NCI-H82 treated with DMSO at 0.1 percent for 48 hours (cell line): ENCODE measurements around the gene GMDS.
A peak's percentile ranks its signal among the peaks of the same experiment; 100 is the strongest.

Source experiments
- DNase-seq: peaks from one replicate; lab custom pipeline; 2025; ENCODE audit not compliant: unreplicated experiment; lab: John Stamatoyannopoulos, UW

The GMDS gene

DNA sequence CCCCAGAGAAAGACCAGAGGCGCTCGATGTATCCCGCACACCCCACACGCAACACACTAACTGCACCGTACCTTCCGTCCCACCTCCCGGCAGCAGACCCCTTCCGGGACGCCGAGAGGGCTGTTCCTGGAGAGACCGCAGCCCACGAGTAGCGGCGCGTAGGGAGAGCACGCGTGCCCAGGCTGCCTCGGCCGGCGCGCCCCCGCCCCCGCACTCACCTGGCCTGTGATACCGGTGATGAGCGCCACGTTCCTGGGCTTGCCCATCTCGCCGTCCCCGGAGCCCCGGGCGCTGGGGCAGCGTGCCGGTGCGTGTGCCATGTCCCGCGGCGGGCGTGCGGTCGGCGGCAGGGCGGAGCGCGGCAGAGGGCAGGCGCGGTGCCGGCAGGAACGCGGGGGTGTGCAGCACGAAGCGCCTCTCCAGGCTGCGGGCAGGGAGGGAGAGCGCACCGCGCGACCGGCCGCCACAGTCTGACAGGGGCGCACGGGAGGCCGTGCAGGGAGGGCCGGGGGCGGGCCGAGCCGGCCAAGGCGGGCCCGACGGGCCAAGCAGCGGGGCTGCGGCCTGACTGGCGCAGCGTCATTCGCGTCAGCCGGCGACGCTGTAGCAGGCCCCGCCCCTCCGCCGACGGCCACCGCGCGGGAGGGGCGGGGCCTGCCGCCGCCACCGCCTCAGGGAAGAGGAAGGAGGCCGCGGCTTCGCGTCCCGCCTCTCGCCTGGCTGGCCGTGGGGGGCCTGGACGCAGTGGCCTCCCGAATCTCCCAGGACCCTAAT, at the start of gene GMDS:
Gene GMDS (minus strand): TSS at position 503 of the 774 bp plus-strand sequence.
- DNase-seq: peak; percentile 34

DNA sequence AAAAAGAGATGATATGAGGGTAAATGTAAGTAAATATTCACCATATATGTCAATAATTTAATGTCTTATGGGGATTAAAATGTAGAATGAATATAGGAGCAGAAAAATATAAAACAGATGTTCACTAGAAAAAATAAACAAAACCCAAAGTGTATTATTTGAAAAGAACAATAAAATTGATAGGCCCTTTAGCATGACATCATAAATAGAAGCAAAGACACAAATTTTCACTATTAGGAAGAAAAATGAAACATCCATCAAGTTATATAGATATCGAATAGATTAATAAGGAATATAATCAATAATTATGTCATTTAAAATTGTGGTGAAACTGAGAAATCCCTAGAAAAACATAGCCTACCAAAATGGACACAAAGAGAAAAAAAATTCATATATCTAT, 40.1 kb upstream of the GMDS start:
- DNase-seq: no peak

DNA sequence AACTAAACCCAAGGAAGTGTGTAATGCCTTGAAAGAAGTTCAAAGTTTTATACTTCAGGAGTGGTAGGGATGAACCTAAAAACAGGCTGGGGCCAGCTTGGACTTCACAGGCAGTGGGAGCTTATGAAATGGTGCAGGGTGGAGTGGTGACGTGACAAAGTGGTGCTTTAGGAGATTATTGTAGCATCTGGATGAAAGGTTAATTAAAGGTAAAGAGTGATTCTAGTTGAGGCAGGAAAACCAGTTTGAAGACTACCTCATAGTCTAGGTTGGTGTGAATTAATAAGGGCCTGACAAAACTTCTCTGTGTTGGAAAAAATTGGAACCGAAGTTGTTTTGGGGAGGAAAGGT, 30.5 kb upstream of the GMDS start:
- DNase-seq: no peak

DNA sequence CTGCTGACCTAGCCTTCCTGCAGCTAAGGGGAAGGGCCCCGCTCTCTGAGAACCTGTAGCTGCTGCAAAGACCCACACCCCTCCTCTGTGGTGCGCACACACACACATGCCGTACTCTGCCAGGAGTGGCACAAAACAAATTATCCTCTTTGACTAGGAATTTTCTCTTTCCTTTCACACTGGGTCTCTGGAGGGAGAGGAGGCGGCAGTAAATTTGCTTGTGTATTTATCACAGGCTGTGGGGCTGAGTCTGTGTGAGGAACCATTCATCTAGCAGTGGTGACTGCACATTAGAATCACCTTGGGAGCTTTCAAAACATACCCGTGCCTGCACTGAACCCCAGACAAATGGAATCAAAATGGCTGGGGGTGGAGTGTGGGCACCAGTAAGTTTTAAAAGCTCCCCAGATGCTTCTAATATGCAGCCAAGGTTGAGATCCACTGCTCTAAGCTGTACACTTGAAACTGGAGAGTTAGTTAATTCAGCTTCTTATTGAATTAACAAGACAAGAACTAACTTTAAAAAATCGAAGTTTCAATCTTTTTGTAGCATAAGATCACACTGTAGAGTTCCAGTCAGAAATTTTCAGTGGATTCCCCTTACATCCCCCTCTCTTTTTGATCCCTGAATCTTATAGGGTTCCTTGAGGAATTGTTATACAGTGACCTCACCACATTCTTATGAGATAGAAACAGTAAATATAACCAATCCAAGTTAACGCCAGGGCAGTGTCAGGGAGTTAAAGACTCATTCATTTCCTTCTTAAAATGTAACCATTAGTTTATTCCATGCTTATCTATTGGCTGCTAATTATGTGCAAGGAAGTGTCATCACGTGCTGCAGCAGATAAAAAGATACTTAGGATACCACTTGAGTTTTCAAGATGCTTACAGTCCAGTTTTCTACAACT, 29.8 kb upstream of the GMDS start:
- no peak for DNase-seq

DNA sequence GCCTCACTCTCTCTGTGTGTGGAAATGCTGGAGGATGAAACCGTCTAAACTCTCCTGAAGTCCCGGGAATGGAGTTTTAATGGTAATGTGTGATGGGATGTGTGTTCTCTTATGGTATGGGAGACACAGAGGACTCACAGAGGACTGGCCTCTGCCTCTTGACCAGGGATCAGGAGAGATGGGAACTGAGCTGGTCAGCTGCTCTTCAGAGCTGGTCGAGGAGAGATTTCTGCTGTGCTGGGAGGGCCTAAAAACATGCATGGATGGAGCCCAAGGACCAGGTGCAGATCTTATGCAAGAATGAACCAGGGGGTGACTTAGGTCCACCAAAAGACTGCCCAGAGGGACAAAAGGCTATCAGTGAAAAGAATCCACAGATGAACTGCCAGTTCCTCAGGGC, 27.3 kb upstream of the GMDS start:
- DNase-seq: no peak

DNA sequence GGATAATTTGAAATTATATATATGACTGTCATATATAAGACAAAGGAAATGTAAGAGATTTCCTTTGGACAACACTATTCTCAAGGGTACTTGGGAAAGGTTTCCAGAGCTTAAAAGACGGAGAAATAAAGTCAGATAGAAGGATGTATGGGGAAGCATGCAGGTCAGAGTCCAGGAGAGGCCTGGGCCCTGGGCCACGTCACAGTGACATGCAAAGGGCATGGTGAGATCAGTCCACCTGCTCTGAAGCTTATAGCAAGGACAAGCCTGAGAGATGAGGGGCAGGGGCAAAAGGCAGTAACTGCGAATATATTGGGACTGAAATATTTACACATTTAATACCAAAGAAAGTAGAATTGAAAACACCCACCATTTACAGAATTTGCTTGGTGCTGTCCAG, 24.6 kb upstream of the GMDS start:
- no peak for DNase-seq

DNA sequence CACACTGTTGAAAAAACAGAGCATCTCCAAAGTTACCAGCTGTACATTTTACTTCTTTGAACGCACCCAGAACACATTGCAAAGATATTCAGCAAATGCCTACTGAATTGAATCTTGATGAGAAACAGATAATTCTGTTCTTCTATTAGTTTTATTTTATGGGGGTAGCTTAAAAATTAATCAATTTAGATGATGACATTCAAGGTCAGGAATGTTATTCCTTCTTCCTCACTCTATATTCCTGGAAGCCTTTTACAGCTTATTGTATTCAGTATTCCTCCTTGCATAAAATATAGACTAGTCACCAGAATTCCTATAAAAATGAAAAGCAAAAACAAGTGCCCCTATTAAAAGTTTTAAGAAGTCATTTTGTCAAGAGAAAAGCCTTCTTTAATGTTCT, 21.4 kb upstream of the GMDS start:
- no peak for DNase-seq

DNA sequence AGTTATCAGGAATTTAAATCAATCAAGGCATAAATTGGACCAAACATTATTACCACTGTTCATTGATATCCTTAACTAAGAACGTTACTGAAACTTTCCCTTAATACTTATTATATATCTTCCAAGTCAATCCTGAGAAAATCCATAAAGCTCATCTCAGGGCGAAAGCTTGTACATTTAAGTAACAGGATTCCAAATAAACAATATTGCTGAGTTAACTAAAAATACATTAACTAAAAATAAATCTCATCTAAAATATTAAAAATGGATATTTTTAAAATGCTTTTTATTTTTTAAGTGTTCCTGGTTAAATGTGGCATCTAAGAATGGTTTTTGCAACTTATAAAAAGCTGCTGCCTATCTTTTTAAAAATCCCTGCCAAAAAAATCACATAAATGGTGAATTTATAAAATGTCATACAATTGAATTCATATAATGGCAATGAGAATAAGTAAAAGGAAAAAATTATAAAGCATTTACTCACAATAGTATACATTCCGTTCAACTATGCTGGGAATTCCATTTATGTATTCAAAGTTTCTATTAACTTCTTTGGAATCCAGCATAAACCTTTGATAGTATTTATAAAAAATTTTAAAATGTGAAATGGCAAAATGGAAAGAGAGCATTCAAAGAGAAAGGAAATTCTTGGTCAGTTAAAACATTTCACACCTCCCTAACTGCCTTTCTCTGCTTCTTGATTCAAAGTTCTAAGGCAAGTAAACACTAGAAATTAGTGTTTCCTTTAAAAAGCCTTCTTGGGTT, 20.8 kb upstream of the GMDS start:
- no peak for DNase-seq

DNA sequence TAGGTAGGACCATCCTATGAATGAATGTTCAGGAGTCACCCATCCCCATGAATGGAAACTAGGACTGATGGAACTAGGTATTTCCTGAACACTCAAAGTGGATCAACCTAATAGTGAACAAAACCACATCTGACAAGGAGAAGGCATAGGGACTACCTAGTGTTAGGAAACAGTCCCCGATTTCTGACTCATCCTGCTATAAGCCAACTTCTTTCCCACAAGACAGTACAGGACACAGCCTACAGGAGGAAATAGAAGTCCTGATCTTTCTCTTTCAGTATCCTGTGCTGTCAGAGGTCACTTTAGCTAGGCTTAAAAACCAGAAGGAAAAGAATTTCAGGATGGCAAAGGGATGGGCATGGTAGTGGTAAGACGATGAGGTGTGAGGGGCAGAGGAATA, 19.5 kb upstream of the GMDS start:
- DNase-seq: no peak

DNA sequence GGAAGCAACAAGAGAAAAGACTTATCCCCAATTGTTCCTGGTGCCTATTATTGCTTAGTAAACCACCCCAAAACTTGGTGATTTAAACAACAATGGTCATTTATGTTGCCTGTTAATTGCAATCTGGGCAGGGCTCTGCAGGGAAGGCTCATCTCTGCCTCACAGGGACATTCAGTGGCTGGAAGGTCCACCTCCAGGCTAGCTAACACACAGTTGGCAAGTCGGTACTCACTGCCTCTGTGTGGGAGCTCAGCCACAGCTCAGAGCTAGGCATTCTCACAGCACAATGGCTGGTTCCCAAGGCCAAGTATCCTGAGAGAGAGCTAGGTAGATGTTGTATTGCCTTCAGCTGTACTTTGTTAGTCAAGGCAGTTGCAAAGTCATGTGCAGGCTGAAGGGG, 18.5 kb upstream of the GMDS start:
- no peak for DNase-seq

DNA sequence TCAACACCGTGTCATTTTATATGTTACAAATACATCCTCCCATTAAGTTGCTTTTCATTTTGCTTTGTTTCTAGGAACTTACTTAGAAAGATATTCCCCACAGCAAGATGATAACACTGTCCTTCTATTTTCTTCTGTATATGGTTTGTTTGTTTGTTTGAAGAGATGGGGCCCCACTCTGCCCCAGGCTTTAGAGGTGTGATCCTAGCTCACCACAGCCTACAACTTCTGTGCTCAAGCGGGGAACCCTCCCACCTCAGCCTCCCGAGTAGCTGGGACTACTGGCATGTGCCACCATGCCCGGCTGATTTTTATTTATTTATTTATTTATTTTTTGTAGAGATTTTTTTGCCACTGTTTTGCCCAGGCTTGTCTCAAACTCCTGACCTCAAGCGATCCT, 14.2 kb upstream of the GMDS start:
- no peak for DNase-seq

DNA sequence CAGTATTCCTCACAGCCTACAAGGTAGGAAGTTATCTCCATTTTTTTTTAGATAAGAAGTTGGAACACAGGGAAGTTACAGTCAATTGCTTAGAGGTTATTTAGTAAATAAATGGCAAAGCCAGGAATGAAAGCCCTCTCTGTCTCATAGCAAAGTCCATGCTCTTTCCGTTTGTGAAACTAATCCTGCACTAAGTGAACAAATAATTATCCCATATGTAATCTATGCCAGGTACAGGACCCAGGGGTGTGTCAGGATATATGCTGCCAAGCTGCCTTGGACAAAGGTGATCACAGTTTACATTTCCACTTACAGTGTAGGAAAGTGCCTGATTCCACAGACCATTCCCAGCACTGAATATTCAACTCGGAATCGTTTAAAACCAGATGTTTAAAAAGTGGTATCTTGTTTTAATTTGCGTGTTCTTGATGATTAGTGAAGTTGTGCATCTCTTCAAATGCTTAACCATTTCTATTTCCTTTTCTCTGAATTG, 13.6 kb upstream of the GMDS start:
- DNase-seq: no peak

DNA sequence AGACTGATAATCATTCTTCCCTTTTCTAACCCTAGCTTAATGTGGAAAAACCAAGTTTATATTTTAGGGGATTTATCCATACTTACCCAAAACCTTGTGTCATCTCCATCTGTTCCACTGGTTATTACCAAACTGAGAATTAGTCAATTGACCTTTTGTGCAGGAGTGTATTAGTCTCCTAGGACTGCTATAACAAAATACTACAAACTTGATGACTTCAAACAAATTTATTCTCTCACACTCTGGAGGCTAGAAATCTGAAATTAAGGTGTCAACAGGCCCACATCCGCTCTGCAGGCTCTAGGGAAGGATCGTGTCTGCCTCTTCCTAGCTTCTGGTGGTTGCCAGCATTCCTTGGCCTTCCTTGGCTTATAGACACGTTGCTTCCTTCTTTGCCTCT, 12.7 kb upstream of the GMDS start:
- no peak for DNase-seq

DNA sequence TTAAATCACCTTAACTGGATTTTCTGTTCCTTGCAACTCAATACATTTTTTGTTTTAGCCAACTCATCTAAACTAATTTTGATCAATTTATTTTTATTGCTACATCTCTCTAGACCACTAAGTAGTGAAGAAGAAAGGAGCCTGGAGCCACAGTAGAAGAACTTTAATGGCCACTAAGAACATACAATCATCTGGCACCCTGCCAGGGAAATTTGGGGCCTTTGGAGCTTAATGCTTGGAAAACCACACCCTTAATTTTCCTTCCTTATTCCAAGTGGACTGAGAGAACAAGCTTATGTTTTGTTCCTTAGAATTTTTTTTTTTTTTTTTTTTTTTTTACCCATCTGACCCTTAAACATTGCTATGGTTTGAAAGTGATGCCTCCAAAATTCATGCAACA, 12.0 kb upstream of the GMDS start:
- no peak for DNase-seq

DNA sequence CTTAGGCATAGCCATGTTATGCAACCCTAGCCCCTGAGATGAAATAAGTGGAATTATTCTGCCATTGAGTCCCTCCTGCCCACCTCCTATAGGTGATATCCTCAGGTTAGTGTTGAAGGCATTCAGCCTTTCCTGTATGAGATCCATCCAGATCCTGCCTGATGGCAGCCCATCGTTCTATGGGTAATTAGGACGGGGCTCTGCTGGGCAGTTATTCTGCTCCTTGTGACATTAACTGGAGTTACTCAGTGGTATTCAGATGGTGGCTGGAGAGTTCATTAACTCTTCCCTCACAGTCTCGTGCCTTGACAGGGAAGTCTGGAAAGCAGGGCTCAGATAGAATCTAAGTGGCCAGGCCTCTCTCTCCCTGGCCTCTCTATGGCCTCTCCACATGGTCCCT, 9.3 kb upstream of the GMDS start:
- DNase-seq: no peak

DNA sequence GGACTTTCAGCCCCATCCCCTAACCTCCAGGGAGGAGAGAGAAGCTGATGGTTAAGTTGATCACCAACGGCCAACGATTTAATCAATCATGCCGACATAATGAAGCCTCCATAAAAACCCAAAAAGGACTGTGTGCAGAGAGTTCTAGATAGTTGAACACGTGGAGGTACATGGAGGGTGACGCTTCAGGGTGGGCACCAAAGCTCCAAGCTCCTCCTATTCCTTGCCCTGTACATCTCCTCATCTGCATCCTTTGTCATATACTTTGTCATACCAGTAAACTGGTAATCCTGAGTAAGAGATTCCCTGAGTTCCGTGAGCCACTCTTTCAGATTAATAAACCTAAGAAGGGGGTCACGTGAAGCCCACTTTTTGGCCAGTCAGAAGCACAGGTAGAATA, 3.7 kb upstream of the GMDS start:
- no peak for DNase-seq

DNA sequence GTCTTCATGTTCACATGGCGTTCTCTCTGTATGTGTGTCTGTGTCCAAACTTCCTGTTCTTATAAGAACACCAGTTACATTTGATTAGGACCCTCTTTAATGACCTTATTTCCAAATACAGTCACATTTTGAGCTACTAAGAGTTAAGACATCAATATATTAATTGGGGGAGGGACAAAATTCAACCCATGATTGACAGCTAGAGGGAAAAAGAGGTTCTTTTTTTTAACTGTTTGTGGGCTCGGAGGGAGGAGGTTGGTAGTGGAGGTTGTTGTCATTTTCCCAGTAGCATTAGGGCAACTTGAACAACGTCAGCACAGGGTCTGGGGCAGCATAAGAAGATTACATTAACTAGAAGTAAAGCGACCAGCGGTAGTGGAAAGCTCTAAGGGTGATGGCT, 2.3 kb upstream of the GMDS start:
- DNase-seq: no peak

DNA sequence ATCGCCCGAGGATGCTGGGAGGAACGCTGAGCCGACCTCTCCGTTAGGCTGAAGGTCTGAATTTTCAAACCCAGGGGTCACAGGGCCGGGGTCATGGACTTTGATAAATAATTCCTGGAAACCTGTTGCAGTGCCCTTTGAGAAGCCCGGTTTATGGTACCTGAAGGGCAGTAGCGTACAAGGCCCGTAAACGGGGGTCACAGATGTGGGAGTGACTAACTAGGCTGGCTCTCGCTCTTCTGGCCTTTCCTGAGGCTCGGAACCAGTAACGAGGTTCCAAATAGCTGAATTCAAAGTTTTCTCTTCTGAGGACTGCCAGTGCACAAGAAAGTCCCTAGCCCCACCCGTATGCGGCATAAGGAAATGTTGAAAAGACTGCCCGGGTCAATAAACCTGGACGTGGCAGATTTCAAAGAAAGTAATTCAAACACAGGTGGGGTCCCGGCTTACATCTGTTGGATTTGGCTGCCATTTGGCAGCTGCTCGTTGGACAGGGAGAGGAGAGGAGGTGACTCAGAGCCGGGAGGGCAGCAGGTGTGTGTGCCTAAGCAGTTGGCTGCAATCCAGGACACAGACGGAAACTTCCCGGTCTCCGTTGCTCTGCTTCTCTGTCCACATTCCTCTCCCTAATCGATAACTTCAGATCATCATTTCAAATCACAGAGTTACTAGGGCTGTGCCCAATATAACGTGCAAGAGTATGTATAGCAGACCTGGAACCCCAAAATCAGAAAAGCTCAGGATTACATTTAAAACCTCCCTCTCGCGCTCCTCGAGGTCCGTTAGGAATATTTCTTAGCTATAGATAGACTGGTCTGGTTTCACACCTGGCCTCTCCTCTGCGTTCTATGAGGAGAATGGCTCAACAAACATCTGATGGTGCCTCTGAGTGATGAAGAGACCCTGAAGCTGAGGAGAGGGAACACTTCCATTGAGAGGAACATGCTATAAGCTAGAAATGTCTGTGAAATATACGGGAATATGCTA, 765 bp upstream of the GMDS start:
- DNase-seq: peak; percentile 62

DNA sequence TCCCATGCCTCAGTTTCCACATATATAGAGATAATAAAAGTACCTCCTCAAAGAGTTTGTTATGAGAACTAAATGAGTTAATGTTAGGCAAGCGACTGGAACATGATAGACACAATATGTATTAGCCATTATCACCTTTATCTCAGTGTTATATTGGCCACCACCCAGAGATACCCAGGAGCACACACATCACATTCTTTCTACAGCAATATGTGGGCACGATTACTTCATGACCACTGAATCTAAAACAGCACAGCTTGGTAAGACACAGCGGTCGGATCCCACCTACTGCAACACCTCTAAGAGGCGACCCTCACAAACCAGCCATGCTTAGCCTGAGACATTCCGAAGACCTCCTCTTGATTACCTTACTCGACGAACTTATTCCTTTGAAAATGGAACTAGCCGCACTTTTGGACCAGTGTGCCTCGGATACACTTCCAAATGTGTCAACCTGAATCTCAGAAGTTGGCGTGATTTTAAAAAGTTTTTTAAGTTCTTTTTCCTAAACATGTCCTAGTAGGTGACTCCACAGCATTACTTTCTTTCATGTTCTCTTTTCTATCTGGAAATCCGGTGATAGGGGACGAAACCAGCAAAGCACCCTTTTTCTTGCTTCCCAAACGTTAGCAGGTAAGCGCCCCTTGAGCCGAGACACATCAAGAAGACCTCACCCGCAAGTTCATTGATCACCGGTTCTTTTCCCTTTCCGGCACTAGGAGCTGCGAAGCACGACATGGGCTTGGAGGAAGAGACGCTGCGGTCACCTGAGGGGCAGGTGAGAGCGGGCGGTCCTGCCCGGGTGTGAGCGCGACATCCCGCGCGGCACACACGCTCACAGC, 923 bp downstream of the GMDS start:
- DNase-seq: no peak
